GM12892 (cell line): ENCODE data around the gene THAP12.

Experiments used
- POLR2A ChIP-seq: IDR thresholded peaks from 2 replicates; pipeline ENCODE4 v1.6.1; 2011; ENCODE audit warnings: low read depth, low read length, control low read depth
- POLR2AphosphoS5 ChIP-seq: IDR thresholded peaks from 2 replicates; pipeline ENCODE4 v1.6.1; 2011; ENCODE audit warnings: low read depth, low read length, control low read depth
- TAF1 ChIP-seq: IDR thresholded peaks from 2 replicates; pipeline ENCODE4 v1.6.1; 2011; ENCODE audit warnings: low read depth, mild to moderate bottlenecking, control low read depth, low read length, borderline replicate concordance

DNA sequence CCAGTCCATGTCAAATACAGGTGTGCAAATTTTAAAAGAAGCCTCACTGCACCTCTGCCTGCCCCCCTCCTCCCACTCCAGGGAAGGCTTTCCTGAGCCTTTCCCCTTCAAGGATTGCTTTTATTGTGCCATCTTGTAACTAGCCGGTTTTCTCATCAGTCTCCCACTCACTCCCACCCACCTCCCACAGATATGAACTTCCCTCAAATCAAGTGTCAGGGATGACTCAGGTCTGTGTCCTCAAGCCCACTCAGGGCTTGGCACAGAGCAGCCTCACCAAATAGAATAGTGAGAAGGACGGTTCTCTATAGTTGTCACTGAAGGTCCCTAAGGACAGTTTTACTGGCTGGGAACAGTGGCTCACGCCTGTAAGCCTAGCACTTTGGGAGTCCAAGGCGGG is 43.0 kb downstream of the THAP12 start:
- TF ChIP-seq TAF1, result no peak
- no peak for TF ChIP-seq POLR2AphosphoS5
- no peak for TF ChIP-seq POLR2A
